ENCODE data around the gene GPSM3.
A peak's percentile ranks its signal among the peaks of the same experiment; 100 is the strongest.
"Not testable (repeated sequence)": the region's sequence is repeated elsewhere in the genome, so short reads cannot be mapped to it uniquely, and the experiment has no call there.

GPSM3 gene

DNA sequence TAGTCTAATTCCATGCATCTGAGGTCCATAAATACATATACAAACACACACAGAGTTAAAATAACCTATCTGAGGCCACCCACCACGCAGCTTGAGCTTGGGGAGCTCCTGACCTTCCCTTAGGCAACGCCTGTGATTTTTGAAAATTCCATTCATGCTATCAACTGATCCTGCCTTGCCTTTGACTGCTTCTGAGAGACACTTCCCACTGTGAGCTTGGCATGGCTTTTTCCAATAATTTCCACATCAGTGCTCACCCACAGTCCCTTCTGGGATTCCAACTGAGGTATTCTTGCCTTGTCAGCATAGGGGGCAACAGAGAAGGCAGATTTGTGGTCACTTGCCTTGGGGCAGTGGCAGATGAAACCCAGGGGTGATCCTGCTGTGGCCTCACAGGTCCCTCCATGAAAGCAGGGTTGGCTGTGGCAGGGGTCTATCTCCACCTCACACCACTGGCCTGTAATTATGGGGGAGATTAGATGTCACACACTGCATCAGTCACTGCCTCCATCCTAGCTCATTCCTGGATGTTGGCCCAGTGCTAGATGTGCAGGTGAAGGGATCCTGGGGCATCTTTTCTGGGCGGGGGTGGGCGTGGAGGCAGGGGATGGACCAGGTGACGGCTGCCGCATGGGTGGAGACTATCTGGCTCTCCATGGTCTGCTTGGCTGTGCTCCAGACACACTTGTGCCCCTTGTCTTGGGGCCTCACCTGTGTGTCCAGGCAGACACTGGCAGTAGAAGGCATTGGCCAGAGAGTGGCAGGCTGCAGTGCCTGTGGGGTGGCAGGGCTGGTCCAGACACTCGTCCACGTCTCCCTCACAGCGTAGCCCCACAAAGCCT is 11.2 kb upstream of the GPSM3 start:
- no peak for DNase-seq (ENCODE audit: low read depth in 2 of 2)

DNA sequence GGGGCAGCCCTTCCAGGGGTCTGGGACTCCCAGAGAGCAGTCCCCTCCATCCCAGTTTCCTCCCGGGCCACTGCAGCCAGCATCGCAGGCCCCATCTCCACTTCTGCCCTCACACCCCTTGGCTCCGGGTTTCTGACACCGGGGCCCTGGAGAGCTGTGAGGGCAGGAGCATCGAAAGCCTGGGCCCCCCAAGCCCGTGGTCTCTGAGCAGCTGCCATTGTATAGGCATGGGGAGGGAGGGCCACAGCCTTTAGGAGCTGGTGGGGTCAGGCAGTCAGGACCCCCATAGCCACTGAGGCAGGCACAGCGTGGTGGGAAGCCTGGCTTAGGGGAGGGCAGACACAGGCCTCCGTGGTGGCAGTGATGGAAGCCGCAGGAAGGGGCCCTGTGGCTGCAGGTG is 9.7 kb upstream of the GPSM3 start:
- no peak for DNase-seq (ENCODE audit: low read depth in 2 of 2)

DNA sequence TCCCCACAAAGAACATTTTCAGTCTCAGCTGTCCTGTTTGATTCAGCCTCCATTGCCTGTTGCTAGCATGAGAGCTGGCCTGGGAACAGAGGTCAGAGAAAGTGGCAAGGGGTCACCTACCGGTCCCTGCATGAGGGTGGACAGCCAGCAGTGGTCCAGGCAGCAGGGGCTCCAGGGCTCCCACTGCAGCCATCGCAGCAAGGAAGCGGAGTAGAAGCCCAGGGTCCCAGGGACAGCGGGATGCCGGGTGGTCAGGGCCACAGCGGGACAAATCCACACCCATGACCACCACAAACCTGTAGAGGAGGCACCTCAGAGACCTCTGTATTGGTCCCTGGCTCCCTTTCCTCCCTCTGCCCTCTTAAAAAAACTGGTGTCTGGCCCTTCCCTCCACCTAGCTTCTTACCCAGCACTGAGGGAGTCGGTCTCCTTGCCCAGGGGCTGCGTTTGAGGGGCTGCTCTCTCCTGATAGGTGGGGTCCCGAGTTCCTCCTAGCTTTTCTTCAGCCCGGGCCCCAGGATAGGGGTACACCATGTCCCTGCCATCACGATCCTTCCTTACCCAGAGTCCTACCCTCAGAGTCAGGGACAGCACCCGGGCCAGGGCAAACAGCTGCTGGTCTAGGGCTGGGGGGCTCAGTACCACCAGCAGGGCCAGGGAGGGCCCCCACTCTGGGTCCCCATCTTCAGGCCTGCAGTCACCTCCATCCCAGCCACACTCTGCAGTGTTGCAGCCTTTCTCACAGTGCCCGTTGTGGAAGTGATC is 8.4 kb upstream of the GPSM3 start:
- DNase-seq (ENCODE audit: low read depth in 2 of 2) = no peak

DNA sequence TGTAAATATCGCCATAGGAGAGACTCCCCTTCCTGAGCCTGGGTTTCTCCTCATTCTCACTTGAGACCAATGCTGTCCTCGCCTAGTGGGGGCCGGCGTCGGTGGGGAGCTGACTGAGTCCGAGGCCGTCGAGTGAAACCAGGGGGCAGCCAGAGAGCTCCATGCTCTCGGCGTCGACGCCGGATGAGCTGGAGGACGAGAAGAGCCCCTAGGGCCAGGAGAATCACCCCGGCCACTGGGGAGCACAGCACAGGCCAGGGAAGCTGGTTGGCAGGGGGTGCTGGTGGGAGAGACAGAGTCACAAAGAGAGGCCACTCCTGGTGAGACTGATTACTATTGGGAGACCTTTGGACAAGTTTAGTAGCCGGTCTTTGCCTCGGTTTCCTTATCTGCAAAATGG is 6.4 kb upstream of the GPSM3 start:
- DNase-seq (ENCODE audit: low read depth in 2 of 2) = no peak

DNA sequence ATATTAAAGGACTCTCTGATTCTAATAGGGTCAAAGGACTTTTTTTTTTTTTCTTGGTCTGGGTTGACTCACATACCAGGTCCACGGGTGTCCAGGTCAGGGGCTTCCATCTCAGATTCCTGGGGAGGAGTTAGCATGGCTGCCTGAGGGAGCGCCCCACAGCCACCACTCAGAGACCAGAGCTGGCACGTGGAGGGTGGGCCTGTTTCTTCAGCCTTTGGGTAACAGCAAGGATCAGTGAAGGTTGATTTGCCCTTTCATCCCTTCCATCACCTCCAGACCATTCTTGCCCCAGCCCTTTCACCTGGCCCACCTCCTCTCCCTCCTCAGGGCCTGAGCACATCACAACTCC is 5.9 kb upstream of the GPSM3 start:
- no peak for DNase-seq (ENCODE audit: low read depth in 2 of 2)

DNA sequence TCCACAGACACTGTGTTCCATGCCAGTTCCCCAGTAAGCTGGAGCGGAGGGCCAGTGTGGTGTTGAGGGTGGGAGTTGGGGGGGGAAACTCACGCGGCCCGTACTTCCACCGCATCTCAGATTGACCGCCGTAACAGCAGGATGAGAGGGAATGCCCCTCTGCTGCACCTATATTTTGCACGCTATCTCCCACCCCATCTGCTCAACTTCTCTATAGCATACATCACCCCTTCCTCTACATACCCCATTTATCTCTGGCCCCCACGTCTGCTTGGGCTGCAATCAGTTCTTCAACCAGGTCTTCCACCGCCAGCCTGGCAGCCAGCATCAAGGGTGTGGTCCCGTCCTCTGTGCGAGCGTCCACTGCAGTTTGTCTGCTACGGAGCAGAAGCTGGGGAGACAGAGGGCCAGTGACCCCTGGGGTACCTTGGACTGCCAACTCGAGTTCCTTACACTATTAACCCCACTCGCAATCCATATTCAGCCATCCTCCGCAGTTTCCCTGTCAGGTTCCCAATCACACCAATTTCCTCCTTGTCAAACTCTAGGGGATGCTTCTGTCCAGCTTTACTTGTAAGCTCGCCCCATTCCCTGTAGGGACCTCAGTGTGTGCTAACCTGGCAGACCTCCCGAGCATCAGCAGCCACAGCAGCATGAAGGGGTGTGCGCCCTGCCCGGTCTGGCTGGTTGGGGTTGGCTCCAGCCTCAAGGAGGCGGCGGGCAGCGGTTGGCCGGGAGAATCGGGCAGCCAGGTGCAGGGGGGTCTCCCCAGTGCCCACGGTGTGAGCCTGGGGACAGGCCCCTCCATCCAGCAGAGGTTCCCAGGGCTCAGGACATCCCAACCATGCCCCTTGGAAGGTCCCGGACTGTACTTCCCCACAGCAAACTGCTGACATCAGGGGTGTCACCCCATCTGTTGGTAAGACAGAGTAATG is 4.5 kb upstream of the GPSM3 start:
- no peak for DNase-seq (ENCODE audit: low read depth in 2 of 2)

DNA sequence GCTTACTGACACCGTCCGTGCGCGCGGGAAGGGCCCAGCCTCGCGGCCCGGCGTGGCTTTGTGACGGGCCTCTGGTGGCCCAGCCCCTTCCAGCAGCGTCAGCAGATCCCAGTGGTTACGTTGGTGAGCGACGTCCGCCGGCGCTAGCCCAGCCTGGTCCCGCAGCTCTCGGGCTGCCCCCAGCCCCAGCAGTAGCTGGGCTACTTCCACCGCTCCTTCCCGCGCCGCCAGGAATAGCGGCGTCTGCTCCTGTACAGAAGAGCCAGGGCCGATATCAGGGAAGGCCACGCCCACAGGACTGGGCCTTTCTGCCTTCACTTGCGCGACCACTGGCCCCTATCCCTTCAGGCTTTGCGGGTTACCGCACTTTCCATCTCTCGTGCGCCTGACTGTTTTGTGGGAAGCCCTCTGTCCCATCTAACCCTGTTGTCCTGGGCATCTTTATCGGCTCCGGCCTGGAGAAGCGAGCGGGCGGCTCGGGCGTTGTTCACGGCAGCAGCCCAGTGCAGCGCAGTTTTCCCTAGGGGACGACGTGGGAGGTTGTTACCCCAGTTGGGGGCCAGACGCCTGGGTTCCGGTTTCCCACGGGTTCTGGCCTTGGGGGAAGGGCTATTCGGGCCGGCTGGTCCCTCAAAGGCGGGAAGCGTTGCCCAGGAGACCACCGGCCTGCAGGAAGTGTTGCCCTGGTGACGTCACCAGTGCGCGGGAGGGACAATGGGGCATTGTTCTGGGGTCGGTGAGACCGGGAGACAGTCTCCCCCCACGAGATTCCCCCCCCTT is 3.6 kb upstream of the GPSM3 start:
- DNase-seq (ENCODE audit: low read depth in 2 of 2) = peak in 1 of 2 donors; percentile 60

DNA sequence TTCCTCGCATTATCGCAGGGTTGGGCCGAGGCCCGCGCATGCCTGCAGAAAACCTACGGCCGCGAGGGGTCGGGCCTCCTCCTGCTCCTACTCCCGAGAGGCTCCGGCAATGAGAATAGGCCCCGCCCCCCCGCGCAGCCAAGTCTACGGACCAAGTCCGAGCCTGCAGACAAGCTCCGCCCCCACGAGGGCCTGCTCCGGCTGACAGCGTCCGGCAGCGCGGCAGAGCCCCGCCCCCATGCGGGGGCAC is 3.1 kb upstream of the GPSM3 start:
- DNase-seq (ENCODE audit: low read depth in 2 of 2) = peak; percentile 99 to 100

DNA sequence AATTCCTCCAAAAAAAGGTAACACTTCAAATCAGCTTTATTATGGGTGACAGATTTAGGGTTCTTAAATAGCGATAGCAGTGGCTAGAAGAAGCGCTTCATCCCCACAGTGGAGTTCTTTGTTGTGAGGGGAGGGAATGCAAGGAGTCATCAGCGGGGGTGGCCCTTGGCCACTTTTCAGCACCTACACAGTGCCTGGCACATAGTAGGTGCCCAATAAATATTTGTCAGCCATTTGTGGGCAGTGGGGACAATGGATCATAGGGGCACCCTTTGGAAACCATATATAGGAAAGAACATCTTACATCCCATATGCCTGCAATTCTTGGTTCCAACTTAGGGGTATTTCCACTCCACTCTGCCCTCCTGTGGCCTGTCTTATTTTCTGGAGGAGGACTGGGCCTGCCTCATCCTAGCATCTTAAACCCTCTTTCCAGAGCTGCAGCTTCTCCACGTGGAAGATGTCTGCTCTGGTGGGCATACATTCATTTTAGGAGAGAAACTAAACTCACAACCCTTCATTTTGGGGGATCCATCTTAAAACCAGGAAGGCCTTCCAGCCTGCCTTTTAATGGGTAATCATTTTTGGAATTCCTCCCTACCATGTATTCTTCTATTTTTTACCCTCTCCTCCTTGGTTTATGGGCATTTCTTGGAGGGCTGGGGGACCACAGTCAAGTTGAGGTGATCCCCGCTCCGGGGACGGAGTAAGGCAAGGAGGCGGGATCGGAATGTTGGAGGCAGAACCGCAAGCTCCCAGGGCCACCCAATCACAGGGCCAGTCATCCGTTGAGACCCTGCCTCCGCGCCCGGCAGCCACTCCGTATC is 2.6 kb upstream of the GPSM3 start:
- no peak for DNase-seq (ENCODE audit: low read depth in 2 of 2)

DNA sequence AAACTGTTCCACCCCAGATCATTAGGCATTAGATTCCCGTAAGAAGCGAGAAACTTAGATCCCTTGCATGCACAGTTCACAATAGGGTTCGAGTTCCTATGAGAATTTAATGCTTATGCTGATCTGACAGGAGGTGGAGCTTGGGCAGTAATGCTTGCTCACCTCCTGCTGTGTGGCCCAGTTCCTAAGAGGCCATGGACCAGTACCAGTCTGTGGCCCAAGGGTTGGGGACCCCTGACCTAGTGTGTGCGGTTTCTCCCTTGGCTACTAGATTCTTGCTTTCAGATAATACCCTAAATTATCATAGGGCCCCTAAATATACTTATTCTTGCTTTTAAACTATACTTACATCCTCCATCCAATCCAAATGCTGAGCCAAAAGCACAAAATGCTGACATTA is 1.9 kb upstream of the GPSM3 start:
- no peak for DNase-seq (ENCODE audit: low read depth in 2 of 2)

DNA sequence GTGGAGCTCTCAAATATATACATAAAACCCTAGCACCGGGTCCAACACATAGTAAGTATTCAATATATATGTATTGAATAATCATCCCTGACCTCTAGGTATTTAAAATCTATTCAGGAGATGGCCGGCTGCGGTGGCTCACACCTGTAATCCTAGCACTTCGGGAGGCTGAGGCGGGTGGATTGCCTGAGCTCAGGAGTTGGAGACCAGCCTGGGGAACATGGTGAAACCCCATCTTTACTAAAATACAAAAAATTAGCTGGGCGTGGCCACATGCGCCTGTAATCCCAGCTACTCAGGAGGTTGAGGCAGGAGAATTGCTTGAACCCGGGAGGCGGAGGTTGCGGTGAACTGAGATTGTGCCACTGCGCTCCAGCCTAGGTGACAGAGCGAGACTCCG is 653 bp upstream of the GPSM3 start:
- DNase-seq (ENCODE audit: low read depth in 2 of 2) = not testable (repeated sequence)

DNA sequence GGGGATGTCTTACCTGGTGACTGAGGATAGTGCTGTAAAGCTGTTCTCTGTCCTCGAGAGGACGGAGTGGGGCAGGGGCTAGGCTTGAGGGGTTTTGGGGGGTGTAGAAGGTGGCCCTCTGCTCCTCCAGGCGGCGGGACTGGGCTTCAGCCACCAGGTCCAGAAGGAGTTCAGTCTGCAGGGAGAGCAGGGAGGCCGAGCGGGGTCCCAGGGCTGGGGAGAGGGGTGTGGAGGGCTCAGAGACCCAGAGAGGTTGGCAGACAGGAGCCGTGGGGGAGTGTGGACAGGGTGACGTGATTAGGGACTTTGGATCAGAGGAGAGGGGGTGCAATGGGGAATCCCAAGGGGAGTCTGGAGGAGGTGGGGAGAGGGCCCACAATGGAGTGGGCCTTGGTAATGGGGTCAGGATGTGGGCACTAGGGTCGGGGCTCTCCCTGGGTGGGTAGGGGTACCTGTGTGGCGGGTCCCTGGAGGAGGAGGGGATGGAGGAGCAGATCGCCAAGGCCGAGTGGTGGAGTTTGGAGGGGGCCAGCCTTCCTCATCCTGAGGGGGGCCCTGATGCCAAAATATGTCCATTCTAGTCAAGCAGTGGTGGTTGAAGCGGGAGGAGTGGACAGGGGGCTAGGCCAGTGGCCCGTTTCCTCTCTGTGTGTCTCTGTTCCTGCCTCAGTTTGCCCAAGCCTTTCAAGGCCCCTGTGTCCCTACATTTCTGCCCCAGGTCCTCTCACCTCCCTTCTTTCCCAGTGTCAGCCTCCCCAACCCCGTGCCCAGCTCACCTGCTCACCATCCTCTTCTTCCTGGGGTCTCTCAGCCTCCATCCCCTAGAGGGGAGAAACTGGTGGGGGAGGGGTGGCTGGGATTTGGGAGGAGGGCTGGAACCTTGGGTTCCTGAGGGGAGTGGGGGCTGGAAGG is 491 bp downstream of the GPSM3 start:
- no peak for DNase-seq (ENCODE audit: low read depth in 2 of 2)

DNA sequence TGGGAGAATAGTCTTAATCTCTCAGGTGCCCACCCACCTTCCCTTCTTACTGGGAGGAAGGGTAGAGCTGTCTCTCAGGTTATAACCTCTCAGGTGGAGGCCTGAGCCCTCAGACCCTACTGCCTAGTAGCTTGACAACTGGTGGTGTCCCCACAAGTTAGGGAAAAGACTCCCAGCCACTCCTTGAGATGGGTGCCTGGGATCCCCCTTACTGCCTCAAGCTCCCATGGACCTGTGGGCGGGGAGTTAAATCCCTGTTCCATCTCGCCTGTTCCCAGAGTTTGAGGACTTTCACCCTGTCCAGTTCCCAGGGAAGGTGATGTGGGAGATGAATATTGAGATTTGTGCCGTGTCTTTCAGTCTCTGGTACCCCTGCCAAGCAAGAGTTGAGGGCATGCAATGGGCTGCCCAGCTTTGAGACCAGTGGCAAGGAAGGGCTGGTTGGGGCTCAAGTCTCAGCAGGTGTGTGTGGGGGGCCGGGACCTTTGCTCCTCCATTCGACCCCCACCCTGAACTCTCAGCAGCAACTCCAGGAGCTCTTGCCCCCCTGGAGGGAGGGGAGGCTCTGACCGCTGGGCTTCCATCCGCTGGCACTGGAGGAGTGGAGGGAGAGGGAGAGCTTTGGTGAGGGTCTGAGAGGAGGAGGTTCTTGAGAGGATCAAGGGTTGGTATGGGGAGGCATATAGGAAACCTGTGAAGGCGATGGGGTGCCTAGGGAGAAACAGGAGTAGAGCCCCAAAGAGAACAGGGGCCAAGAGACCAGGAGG is 1.3 kb downstream of the GPSM3 start:
- no peak for DNase-seq (ENCODE audit: low read depth in 2 of 2)

DNA sequence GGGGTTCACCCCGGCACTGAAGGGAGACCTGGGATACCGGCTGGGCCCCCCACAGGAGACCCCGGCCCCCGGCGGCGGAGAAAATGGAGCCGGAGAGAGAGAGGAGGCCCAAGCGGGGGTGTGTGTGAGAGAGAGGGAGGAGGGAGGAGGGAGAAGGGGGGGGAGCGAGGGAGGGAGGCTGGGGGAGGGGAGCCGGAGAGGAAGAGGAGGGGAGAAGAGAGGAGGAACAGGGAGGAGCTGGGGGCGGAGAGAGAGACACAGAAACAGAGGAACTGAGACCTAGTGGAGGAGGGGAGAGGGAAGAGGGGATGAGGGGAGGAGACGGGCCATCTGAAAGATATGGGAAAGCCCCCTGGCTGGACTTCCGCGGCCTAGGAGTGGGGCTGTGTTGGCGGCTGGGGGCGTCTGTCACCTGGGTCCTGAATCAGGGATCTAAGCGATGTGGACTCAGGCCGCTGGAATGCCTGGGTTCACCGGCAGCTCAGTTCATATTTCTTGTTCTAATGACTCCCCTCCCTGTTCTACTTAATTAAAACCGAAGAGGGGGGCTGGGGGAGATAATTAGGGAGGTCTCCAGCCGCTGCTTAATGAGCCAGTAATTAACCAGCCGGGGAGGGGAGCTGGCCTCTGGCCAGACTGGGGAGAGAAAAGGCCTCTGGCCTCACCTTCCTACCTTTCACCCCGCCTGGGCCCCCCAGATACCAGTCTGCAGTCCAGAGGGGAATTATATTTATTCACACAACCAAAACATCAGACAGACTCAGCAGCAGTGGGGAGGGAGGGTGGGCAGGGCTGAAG is 2.2 kb downstream of the GPSM3 start, which contains the start of gene PBX2:
Gene PBX2, minus strand, starts transcription at position 149 of the 798 bp plus-strand sequence. CDS start 287 bp downstream, outside the sequence.
- DNase-seq (ENCODE audit: low read depth in 2 of 2) = peak; percentile 78

DNA sequence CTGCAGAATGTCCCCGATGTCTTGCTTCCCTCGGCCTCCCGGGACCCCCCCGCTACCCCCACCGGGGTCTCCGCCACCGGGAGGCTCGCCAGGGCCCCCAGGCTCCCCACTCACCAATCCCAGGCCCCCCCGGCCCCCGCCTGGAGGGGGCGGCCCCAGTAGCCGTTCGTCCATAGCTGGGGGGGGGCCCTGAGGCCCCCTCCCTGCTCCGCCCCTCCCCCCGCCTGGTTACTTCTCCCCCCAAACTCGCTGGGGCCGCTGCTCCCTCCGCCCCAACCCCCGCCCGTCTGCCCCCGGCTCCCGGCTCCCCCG is 2.7 kb downstream of the GPSM3 start:
- no peak for DNase-seq (ENCODE audit: low read depth in 2 of 2)

DNA sequence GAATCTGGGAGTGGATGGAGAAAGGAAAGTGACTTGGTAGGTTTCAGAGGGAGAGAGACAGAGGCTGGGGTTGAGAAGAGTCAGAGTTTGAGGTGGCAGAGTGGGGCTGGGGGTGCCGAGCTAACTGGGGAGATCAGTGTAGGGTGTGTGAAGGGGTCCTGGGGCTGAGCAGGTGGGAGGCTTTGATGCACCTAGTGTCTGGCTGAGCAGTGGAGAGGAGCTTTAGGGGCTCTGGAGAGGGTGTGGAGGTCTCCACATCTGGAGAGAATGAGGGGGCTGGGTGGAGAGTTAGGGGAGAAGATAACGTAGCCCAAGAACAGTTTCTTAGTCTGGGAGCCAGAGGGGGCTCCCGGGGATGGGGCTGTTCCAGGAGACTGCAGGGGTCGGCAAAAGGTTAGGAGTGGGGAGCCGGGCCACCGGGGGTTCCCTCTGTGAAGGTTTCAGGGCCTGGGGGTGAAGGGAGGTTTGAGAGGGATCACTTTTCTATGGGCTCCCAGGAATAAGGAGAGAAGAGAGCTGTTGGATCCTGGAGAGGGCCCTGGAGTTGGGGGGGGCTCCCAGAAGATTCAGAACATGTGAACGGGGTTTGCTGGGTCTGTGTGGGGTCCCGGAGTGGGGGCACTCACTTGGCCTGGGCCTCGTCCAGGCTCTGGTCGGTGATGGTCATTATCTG is 3.2 kb downstream of the GPSM3 start:
- no peak for DNase-seq (ENCODE audit: low read depth in 2 of 2)

DNA sequence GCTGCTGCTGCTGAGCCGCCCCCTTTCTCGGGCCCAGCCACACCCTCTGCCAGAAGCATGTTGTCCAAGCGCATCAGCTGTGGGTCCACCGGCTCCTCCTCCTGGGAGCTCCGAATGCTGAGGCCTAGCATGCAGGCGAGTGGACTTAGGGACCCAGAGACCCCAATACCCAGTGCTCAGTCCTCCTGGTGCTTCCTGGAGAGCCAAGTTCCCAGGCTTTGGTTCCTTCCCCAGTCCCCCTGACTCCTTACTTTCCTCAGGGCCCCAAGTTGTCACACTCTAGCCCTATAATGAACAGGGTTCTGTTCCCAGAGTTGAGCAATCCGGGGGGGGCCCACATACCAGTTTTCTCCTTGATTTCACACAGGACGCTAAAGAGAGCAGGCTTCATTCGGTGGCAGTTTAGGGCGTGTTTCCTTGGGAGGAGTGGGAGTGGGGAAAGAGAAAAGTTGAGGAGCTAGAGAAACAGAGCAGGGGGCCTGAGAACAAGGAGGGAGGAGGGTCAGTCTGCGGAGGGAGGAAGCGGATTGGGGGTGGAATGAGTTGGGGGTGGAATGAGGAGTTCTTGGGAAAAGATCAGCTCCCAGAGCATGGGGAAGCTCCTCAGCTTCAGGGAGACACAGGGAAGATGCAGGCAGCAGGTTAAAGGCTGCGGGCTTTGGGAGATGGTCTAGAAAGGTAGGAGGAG is 3.9 kb downstream of the GPSM3 start:
- DNase-seq (ENCODE audit: low read depth in 2 of 2) = no peak

Data from stimulated activated CD8-positive, alpha-beta memory T cell treated with anti-CD3 and anti-CD28 coated beads, Interleukin-7, amount 100 ng/mL, for 4 hours (primary cell).